Uterus (tissue), 2 donors: ENCODE data around the gene TMEM255B.

ENCODE experiments used
- POLR2A ChIP-seq, 2 donors: fragments of 450-650 bp; IDR thresholded peaks; one replicate each; pipeline ENCODE4 v1.6.1; 2016; ENCODE audit warnings: antibody characterized with exemption in 2 of 2, mild to moderate bottlenecking in 1 of 2, moderate library complexity in 1 of 2
- TF ChIP-seq, protein P1 (sequence below), 4 experiments: fragments of 200-600 bp in 2 of 4; fragments of 450-650 bp in 2 of 4; sonication (generic) in 2 of 4; IDR thresholded peaks; one replicate each; pipeline ENCODE4 v1.5.1; 2016 to 2019; ENCODE audit warnings: antibody characterized with exemption in 4 of 4, mild to moderate bottlenecking in 2 of 4, moderate library complexity in 1 of 4

DNA sequence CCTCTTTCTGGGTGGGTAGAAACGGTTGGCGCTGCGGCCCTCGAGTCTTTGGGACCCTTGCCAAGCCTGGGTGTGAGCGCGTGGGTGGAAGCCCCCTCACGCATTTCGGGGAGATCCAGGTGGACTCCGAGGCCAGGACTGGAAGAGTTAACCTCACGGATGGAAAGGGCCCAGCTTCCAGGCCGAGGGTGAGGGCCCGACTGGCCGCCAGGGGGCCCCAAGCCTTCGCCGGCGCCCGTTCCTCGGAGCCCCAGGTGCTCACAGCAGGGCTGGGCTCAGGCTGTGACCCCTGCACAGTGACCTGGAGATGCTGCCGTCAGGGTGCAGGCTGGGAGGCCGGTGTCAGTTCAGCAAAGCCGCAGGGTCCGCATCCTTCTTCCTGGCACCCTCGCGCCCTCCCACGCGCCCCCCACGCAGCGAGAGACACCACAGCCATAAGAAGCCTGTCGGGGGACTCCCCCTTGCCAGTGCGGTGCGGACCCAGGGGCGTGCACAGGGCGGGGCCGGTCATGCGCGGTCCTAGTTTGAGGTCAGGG lies 34.2 kb upstream of the TMEM255B start:
- TF ChIP-seq, protein P1, sequence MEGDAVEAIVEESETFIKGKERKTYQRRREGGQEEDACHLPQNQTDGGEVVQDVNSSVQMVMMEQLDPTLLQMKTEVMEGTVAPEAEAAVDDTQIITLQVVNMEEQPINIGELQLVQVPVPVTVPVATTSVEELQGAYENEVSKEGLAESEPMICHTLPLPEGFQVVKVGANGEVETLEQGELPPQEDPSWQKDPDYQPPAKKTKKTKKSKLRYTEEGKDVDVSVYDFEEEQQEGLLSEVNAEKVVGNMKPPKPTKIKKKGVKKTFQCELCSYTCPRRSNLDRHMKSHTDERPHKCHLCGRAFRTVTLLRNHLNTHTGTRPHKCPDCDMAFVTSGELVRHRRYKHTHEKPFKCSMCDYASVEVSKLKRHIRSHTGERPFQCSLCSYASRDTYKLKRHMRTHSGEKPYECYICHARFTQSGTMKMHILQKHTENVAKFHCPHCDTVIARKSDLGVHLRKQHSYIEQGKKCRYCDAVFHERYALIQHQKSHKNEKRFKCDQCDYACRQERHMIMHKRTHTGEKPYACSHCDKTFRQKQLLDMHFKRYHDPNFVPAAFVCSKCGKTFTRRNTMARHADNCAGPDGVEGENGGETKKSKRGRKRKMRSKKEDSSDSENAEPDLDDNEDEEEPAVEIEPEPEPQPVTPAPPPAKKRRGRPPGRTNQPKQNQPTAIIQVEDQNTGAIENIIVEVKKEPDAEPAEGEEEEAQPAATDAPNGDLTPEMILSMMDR (IDR thresholded peaks at IDR 0.05): peak; percentile 75 to 76 (median 76)
- peak in 1 of 2 donors; percentile 17 for TF ChIP-seq POLR2A (IDR thresholded peaks at IDR 0.05)
